PC-9 (cell line): Measurements from ENCODE around the gene STYXL2.

Experiments used
- EZH2 ChIP-seq: fragments of 200-600 bp; sonication (generic); IDR thresholded peaks from 2 replicates; pipeline ENCODE4 v1.8.0; 2017; ENCODE audit warnings: antibody characterized with exemption, low read depth
- TF ChIP-seq, protein P1 (sequence below): fragments of 200-600 bp; sonication (generic); conservative IDR thresholded peaks from 2 replicates; pipeline ENCODE4 v1.6.1; 2017; ENCODE audit warnings: mixed run types, antibody characterized with exemption, mild to moderate bottlenecking, moderate library complexity

DNA sequence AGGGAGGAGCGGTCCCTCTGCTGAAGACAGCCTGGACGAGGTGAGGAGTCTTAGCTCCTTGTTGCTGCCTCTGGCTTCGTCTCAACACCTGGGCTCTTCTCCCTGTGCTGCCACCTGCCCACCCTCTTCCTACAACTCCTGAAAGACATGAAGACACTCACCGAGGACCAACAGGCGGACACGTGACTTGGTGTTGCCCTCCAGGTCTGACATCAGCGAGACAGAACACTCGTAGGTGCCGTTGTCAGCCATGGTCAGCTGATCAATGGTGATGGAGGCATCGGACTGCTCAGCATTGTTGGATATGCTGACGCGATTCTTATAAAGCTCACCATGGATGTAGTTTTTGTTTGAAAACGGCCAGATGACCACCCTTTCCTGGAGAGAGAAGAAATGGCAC, 25.1 kb upstream of the STYXL2 start:
- TF ChIP-seq, protein P1, sequence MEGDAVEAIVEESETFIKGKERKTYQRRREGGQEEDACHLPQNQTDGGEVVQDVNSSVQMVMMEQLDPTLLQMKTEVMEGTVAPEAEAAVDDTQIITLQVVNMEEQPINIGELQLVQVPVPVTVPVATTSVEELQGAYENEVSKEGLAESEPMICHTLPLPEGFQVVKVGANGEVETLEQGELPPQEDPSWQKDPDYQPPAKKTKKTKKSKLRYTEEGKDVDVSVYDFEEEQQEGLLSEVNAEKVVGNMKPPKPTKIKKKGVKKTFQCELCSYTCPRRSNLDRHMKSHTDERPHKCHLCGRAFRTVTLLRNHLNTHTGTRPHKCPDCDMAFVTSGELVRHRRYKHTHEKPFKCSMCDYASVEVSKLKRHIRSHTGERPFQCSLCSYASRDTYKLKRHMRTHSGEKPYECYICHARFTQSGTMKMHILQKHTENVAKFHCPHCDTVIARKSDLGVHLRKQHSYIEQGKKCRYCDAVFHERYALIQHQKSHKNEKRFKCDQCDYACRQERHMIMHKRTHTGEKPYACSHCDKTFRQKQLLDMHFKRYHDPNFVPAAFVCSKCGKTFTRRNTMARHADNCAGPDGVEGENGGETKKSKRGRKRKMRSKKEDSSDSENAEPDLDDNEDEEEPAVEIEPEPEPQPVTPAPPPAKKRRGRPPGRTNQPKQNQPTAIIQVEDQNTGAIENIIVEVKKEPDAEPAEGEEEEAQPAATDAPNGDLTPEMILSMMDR: no peak
- TF ChIP-seq EZH2: no peak
